ENCODE data around the gene TEX2.
"Not testable (repeated sequence)": the region's sequence is repeated elsewhere in the genome, so short reads cannot be mapped to it uniquely, and the experiment has no call there.

Gene TEX2

DNA sequence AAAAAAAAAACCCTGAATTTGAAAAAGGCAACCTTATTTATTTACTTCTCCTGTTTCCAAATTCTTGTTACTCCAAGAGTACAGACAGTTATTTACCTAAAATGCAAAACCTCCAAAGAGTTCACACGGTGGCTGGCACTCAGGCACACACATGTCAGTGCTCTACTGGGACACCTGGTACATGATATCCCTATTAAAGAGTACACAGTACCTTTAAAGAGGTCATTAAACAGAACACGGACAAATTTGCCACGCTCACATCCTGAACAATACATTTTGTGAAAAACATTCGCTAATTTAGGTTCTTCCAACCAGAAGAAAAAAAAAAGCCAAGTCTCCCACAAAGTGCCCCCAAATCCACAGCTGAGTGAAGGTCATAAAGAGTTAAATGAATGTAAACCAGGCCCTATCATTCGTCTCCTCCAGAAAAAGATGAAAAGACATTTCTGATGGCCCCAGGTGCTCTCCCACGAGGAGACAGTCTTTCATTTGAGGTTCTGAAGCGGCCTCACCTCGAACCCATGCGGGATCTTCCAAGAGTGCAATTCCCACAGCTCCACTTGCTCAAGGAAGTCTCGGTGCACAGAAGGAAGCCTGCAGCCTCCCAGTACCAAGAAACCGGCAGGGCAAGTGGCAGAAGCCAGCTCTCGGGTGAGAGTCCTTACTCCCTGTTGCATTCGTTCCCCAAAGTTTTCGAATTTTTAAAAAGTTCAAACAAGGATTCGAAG lies 134.1 kb downstream of the TEX2 start:
- no peak for TF ChIP-seq CTCF (IDR thresholded peaks at IDR 0.05; ENCODE audit: insufficient read depth, low read length, missing control alignments)
- CTCF ChIA-PET = interaction anchor here (1.8 to 27.2 kb wide), 5 partner anchors 20 to 218 kb away, joined by 3 to 1118 read pairs (median 15); partner anchors contain the start of genes CSHL1 and ICAM2
- H3K4me3 ChIP-seq (ENCODE audit: low read depth, low read length) = peak overlapping the region; percentile 64
- POLR2A ChIA-PET = interaction anchor here (0.9 to 3.5 kb wide), 10 partner anchors 11 to 153 kb away, joined by 3 to 35 read pairs (median 4); no protein-coding TSS in a partner anchor
- no peak for DNase-seq (ENCODE audit: low read depth, low spot score)

DNA sequence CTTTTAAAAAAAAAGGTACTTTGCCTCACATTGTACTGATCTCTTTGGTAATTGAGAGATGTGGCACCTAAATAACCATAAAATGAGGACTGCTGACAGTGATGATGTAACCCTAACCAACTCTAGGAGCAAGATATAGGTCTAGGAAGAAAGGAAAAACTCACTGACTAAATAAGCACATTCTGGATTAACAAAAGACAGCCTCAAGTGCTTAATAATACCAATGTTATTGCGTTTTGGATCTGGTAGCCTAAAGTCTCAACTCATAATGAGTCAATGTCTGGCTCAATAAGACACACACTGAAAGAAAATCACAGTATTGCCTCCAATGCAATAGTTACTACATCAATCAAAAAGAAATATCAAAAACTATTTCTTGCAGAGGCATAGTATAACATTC lies 136.1 kb downstream of the TEX2 start:
- CTCF ChIA-PET = interaction anchor here (1.4 to 27.2 kb wide), 2 partner anchors 53 to 100 kb away, joined by 3 to 1118 read pairs; partner anchors contain the start of gene ICAM2
- POLR2A ChIA-PET = interaction anchor here (0.6 to 1.3 kb wide), 3 partner anchors 23 to 1498 kb away, joined by 3 to 4 read pairs (median 3); no protein-coding TSS in a partner anchor
- no peak for TF ChIP-seq CTCF (IDR thresholded peaks at IDR 0.05; ENCODE audit: insufficient read depth, low read length, missing control alignments)
- no peak for DNase-seq (ENCODE audit: low read depth, low spot score)
- no peak overlapping the region for H3K4me3 ChIP-seq (ENCODE audit: low read depth, low read length)

DNA sequence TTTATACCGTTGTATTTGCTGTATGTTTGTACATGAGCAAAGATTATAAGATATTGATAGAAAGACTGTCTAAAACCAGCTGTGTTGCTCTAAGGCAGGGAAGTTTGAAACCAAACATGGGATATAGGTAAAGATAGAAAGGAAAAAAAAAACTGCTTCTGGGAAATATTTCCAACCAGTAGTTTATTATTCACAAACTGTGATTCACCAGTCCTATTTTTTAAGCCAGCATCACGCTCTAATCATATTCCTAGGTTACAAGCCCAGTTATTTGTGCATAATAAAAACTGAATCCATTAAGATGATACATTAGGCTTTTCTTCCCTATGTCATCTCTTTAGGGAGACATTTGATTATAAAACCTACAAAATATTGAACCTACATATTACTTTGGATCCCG lies 137.1 kb downstream of the TEX2 start:
- CTCF ChIA-PET = interaction anchor here (1.4 to 27.2 kb wide), 3 partner anchors 8 to 99 kb away, joined by 3 to 1118 read pairs (median 25); partner anchors contain the start of gene ICAM2
- POLR2A ChIA-PET = interaction anchor here (1.3 kb wide), 1 partner anchor 24 kb away, joined by 4 read pairs; no protein-coding TSS in a partner anchor
- no peak for TF ChIP-seq CTCF (IDR thresholded peaks at IDR 0.05; ENCODE audit: insufficient read depth, low read length, missing control alignments)
- H3K4me3 ChIP-seq (ENCODE audit: low read depth, low read length) = no peak overlapping the region
- DNase-seq (ENCODE audit: low read depth, low spot score) = no peak

DNA sequence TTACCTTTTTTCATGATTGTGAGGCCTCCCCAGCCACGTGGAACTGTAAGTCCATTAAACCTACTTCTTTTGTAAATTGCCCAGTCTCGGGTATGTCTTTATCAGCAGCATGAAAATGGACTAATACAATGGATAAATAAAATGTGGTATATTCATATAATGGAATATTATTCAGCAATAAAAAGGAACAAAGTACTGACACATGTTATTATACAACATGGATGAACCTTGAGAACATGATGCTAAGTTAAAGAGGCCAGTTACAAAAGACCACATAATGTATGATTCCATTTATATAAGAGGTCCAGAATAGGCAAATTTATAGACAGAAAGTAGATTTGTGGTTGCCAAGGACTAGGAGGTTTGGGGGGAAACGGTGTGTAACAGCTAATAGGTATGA lies 138.5 kb downstream of the TEX2 start:
- ChIA-PET POLR2A (no interaction called here), CTCF (interaction anchor here (0.7 to 27.2 kb wide), 3 partner anchors 10 to 97 kb away, joined by 3 to 1118 read pairs (median 25); partner anchors contain the start of gene ICAM2)
- no peak for TF ChIP-seq CTCF (IDR thresholded peaks at IDR 0.05; ENCODE audit: insufficient read depth, low read length, missing control alignments)
- DNase-seq (ENCODE audit: low read depth, low spot score) = no peak
- H3K4me3 ChIP-seq (ENCODE audit: low read depth, low read length) = no peak overlapping the region

- CTCF ChIA-PET = interaction anchor here (0.8 to 27.2 kb wide), 4 partner anchors 10 to 184 kb away, joined by 3 to 1118 read pairs (median 15); partner anchors contain the start of gene ICAM2
Observed at GRCh38 chr17:64123114-64123513, 139.9 kb downstream of the TEX2 start.

GRCh38 chr17:64120972-64121786 lies 141.9 kb downstream of the TEX2 start:
- H3K4me3 ChIP-seq (ENCODE audit: low read depth, low read length); DNase-seq (ENCODE audit: low read depth, low spot score); POLR2A ChIA-PET: not testable (repeated sequence)
- CTCF ChIA-PET = interaction anchor here (1.9 to 27.2 kb wide), 3 partner anchors 10 to 94 kb away, joined by 8 to 1118 read pairs (median 11); partner anchors contain the start of gene ICAM2

More at GRCh38 chr17:64123114-64123513, 139.9 kb downstream of the TEX2 start:
- H3K4me3 ChIP-seq (ENCODE audit: low read depth, low read length) = no peak overlapping the region
- no peak for TF ChIP-seq CTCF (IDR thresholded peaks at IDR 0.05; ENCODE audit: insufficient read depth, low read length, missing control alignments)
- no peak for DNase-seq (ENCODE audit: low read depth, low spot score)
- POLR2A ChIA-PET = no interaction called here
